GM23338 (cell line): Measurements from ENCODE around the gene CCDC90B.

ENCODE experiments used
- CTCF ChIP-seq, 2 experiments: fragments of 200-600 bp in 1 of 2; sonication (generic) in 1 of 2; conservative IDR thresholded peaks; 2 replicates each; pipeline versions ENCODE4 v1.5.1 to v1.6.1; 2016 to 2017; ENCODE audit warnings: antibody characterized with exemption in 2 of 2, low read depth in 2 of 2, mild to moderate bottlenecking in 2 of 2, moderate library complexity in 1 of 2
- EZH2 ChIP-seq: fragments of 200-600 bp; sonication (generic); IDR thresholded peaks from one replicate; pipeline ENCODE4 v1.8.0; 2017; ENCODE audit warnings: antibody characterized with exemption, mild to moderate bottlenecking, low read depth; ENCODE audit not compliant: unreplicated experiment
- POLR2AphosphoS5 ChIP-seq: IDR thresholded peaks from 2 replicates; pipeline ENCODE4 v1.6.1; 2016; ENCODE audit warnings: antibody characterized with exemption, low read depth
- ZNF114 ChIP-seq: fragments of 250-450 bp; sonication (Bioruptor Pico); IDR thresholded peaks from 2 replicates; pipeline ENCODE4 v1.5.0; 2020; ENCODE audit warnings: mild to moderate bottlenecking, moderate library complexity

- TF ChIP-seq CTCF (conservative IDR thresholded peaks at IDR 0.05; ENCODE audit: low read depth in 2 of 2) (no peak), ZNF114 (CRISPR knock-in tag) (no peak), EZH2 (no peak), POLR2AphosphoS5 (no peak)
Measured at GRCh38 chr11:83317757-83318690, 31.9 kb upstream of the CCDC90B start.
